Small intestine (tissue), 7 donors: ENCODE data around the gene CCDC141. TPM values are rescaled to one million over a fixed set of nuclear protein-coding genes. Genes with fewer than 3 reads are reported as not detected.
A peak's percentile ranks its signal among the peaks of the same experiment; 100 is the strongest.

ENCODE experiments used
- DNase-seq, 2 donors: peaks; one replicate each; pipeline versions ENCODE4 v3.0.0 to v3.0.0-alpha.2; 2013
- FAIRE-seq: peaks from 2 replicates; lab custom pipeline; 2012; peaks lifted over from hg19 to GRCh38; lab: Jason Lieb, UNC
- H3K27ac ChIP-seq, 3 donors: one replicate each; pipeline ENCODE4 v1.5.1; 2013; ENCODE audit warnings: low read length in 2 of 3, mild to moderate bottlenecking in 2 of 3, control low read depth in 1 of 3, inconsistent platforms in 1 of 3, low read depth in 1 of 3, moderate library complexity in 1 of 3
- H3K27me3 ChIP-seq, 3 donors: one replicate each; pipeline ENCODE4 v1.6.1; 2013; ENCODE audit warnings: low read length in 3 of 3, inconsistent platforms in 1 of 3; ENCODE audit not compliant: control insufficient read depth in 3 of 3, insufficient read depth in 3 of 3
- H3K36me3 ChIP-seq, 3 donors: one replicate each; pipeline ENCODE4 v1.6.1; 2013; ENCODE audit warnings: low read length in 3 of 3, inconsistent platforms in 1 of 3, low read depth in 1 of 3, mild to moderate bottlenecking in 1 of 3, moderate library complexity in 1 of 3; ENCODE audit not compliant: control insufficient read depth in 3 of 3, insufficient read depth in 2 of 3
- H3K4me1 ChIP-seq, 3 donors: one replicate each; pipeline ENCODE4 v1.6.1; 2013; ENCODE audit warnings: low read length in 2 of 3, inconsistent platforms in 1 of 3, low read depth in 1 of 3, mild to moderate bottlenecking in 1 of 3, moderate library complexity in 1 of 3; ENCODE audit not compliant: control insufficient read depth in 3 of 3, insufficient read depth in 2 of 3
- H3K4me3 ChIP-seq, 3 donors: one replicate each; pipeline ENCODE4 v1.5.1; 2013; ENCODE audit warnings: low read length in 3 of 3, control low read depth in 1 of 3, inconsistent platforms in 1 of 3, low read depth in 1 of 3, mild to moderate bottlenecking in 1 of 3, moderate library complexity in 1 of 3
- H3K9me3 ChIP-seq, 2 donors: one replicate each; pipeline ENCODE4 v1.6.1; 2013; ENCODE audit warnings: low read depth in 1 of 2, low read length in 1 of 2; ENCODE audit not compliant: control insufficient read depth in 2 of 2, insufficient read depth in 1 of 2
- WGBS, 3 donors: extraction: QIAGEN DNeasy Blood & Tissue Kit; methylation state at CpG; one replicate each; pipeline ENCODE4 v1.1.7; 2013; 5-methylcytosine and 5-hydroxymethylcytosine counted together
- polyA plus RNA-seq, 4 donors: library from polyadenylated mRNA; stranded (reverse) in 3 of 4; unstranded in 1 of 4; fragments of 200-250 nt in 3 of 4; fragments of 120-200 nt in 1 of 4; gene quantifications; one replicate each; pipeline versions ENCODE4 v1.2.1 to v1.2.3, GENCODE V29; 2013
- donor health status: healthy with polysubstance abuse.
- donor health status: control.
- donor health status: control.
- donor health status: Bipolar disorder and iron deficiency.
- donor health status: healthy.

Gene CCDC141
- polyA plus RNA-seq, 4 donors, result 0.27 to 2.5 (median 0.27) TPM; not detected in 1

- FAIRE-seq, result no peak
- no peaks in the 10 kb centered on the region for H3K4me1 ChIP-seq
Observed at GRCh38 chr2:178811045-178811444, 238.9 kb downstream of the CCDC141 start.

DNA sequence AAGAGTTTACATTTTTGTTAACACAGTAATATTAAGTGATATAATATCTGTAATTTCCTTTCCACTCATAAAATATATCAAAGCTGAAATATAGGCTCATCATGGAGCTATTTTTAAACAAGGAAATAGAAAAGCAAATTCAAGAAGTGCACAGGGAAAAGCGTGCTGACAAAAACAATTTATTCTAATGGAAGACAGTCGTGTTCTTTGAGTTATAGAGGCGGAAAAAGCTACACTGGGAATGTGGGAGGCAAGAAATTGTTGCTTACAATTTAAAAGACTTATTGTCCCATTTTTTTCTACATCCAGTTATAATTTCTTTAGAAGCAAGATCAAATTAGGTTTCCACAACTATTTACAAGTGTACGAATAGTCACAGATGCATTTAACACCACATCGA is 239.5 kb downstream of the CCDC141 start:
- no peaks in the 10 kb centered on the region for H3K9me3 ChIP-seq
- no peak overlapping the region for H3K27ac ChIP-seq
- no peaks in the 10 kb centered on the region for H3K27me3 ChIP-seq
- H3K4me3 ChIP-seq, result no peak overlapping the region
- H3K4me1 ChIP-seq, result no peaks in the 10 kb centered on the region
- 85 to 87% (median 86%) methylated on average over 5 of the region's 5 CpGs for WGBS, 3 donors
- no peak for DNase-seq
- no peak for FAIRE-seq
- no peaks in the 10 kb centered on the region for H3K36me3 ChIP-seq

More at GRCh38 chr2:178811045-178811444, 238.9 kb downstream of the CCDC141 start:
- H3K27me3 ChIP-seq, result no peaks in the 10 kb centered on the region
- no peak overlapping the region for H3K4me3 ChIP-seq
- H3K9me3 ChIP-seq, result no peaks in the 10 kb centered on the region
- no peak for DNase-seq
- H3K36me3 ChIP-seq, result no peaks in the 10 kb centered on the region
- 42 to 80% (median 46%) methylated on average over 2 of the region's 2 CpGs for WGBS, 3 donors
- no peak overlapping the region for H3K27ac ChIP-seq

DNA sequence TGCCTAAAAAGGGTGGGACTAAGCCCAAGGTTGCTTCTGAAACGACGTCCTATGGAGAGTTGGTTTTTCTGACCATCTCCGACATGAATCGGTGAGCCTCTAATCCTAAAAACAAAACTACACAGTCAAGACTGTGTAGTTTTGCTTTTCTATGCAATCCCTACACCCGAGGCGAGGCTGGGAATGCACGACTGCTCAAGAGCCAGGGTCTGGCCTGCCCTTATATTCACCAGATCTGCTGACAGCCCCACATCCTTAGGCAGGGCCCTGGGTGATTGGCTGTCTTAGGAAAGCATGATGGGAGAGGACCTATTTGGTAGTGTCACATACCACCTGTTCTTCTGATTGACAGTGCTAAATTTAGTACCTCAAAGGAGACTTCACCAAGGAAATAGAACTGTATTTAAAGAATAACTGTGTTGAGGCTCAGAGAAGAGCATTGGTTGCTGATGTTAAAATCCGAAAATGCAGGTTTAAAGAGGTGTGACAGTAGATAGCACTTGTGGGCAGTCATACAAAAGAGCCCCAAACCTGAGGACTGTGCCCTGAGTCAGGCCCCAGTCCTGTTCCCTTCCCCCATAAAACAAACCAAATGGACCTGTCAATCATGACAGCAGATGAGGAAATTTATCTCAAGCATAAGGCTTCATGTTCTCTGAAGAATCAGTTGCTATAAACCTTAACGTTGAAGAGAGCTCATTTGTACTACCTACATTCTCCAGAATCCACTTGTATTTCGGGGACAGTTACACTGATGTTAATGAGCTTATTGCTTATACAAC is 242.5 kb downstream of the CCDC141 start, which contains the start of gene TTN:
TTN (minus strand) TSS at position 197 of the 782 bp plus-strand sequence. CDS start 2,781 bp downstream, outside the sequence.
- no peak for FAIRE-seq
- Histone ChIP-seq H3K9me3 (no peaks in the 10 kb centered on the region), H3K27ac (no peak within 1 kb of the TSS), H3K4me1 (no peaks in the 10 kb centered on the region), H3K36me3 (no peaks in the 10 kb centered on the region), H3K27me3 (no peaks in the 10 kb centered on the region), H3K4me3 (no peak within 1 kb of the TSS)
- no peak for DNase-seq
- 83 to 89% (median 84%) methylated on average over 10 of the region's 10 CpGs for WGBS, 3 donors

DNA sequence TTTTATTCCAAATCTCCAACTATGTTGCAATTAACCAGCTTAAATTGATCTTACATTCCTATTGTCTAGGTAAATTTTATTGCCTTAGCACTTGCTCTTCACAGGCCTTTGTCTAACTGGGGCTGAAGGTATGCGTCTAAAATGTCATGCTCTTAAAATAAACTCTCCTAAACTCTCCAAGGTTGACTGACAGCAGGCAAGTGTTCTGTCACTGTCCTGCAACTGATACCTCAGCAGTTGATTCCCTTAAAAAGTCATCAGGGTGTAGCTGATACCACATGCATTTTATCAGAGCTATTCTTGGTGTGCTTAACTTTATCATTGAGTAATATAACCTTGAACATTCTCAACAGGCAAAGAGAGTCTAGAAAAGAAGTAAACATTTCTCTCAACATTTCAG is 243.4 kb downstream of the CCDC141 start:
- Histone ChIP-seq H3K9me3 (no peaks in the 10 kb centered on the region), H3K4me3 (no peak overlapping the region), H3K27me3 (no peaks in the 10 kb centered on the region), H3K4me1 (no peaks in the 10 kb centered on the region), H3K36me3 (no peaks in the 10 kb centered on the region), H3K27ac (no peak overlapping the region)
- no peak for DNase-seq
- WGBS, 3 donors, result 80 to 95% (median 83%) methylated on average over 1 of the region's 1 CpG
- no peak for FAIRE-seq

DNA sequence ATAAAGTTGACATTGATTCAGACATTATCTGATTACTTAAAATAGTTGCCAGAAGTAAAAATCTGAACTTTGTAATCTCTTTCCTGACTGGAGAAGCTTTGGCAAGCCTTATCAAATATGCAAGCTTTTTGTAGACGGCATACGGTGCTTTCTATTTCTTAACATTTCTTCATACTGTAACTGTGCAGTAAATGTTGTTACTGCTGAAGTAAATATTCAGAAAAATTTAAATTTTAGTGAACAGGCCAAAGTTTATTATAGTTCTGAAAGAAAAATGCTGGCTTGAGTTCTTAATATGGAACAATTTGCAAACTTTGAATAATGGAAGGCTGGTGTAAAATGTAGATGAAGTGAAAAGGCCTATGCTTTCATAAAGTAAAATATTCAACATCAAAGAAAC is 244.5 kb downstream of the CCDC141 start:
- H3K36me3 ChIP-seq, result no peaks in the 10 kb centered on the region
- WGBS, 3 donors, result 39 to 59% (median 58%) methylated on average over 2 of the region's 2 CpGs
- FAIRE-seq (no peak), DNase-seq (no peak)
- no peaks in the 10 kb centered on the region for H3K4me1 ChIP-seq
- no peaks in the 10 kb centered on the region for H3K27me3 ChIP-seq
- no peaks in the 10 kb centered on the region for H3K9me3 ChIP-seq
- no peak overlapping the region for H3K27ac ChIP-seq
- no peak overlapping the region for H3K4me3 ChIP-seq

DNA sequence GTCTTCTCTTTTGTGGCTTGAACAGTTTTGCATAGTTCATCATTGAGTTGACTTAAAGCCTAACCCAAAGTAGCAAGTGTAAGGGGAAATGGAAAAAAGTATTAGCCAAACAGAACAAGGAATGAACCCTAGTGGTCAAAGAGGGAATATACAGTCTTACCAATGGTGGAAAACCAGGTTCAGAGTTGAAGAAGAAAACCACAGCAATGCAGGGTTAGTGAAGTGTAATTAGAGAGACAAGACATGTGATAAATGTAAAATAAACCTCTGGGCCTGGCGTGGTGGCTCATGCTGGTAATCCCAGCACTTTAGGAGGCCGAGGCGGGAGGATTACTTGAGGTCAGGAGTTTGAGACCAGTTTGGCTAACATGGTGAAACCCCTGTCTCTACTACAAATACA is 245.1 kb downstream of the CCDC141 start:
- WGBS, 3 donors, result 74 to 88% (median 76%) methylated on average over 3 of the region's 3 CpGs
- FAIRE-seq, result no peak
- DNase-seq, result peak; percentile 10 to 15
- Histone ChIP-seq H3K36me3 (no peaks in the 10 kb centered on the region), H3K27ac (no peak overlapping the region), H3K9me3 (no peaks in the 10 kb centered on the region), H3K27me3 (no peaks in the 10 kb centered on the region), H3K4me1 (no peaks in the 10 kb centered on the region), H3K4me3 (no peak overlapping the region)

DNA sequence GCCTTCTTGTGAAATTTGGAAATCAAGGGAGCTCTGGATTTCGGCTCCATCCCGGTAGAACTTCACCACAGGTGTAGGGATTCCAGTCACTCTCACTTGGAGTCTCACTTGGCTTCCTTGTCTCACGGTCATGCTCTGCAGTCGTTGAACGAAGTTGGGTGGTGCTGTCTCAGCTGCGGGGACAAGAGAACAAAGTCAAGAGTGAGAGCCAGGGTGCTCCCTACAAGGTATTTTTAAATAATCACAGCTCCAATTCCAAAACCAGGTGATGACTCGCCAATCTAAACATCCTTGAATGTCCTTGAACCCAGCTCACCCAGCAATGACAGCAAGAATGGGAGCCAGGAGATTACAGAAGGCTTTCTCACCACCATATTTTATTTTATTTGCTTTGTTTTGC is 249.4 kb downstream of the CCDC141 start:
- WGBS, 3 donors, result 79 to 90% (median 83%) methylated on average over 7 of the region's 7 CpGs
- no peaks in the 10 kb centered on the region for H3K4me1 ChIP-seq
- H3K9me3 ChIP-seq, result no peaks in the 10 kb centered on the region
- no peak overlapping the region for H3K4me3 ChIP-seq
- H3K27me3 ChIP-seq, result no peaks in the 10 kb centered on the region
- H3K27ac ChIP-seq, result no peak overlapping the region
- H3K36me3 ChIP-seq, result no peaks in the 10 kb centered on the region
- DNase-seq, result no peak
- no peak for FAIRE-seq

GRCh38 chr2:178799305-178799704 is 250.6 kb downstream of the CCDC141 start:
- DNase-seq (no peak), FAIRE-seq (no peak)
- WGBS, 3 donors, result 90 to 93% (median 92%) methylated on average over 19 of the region's 19 CpGs
- H3K27ac ChIP-seq, result no peak overlapping the region
- H3K4me1 ChIP-seq, result no peaks in the 10 kb centered on the region
- no peak overlapping the region for H3K4me3 ChIP-seq
- no peaks in the 10 kb centered on the region for H3K9me3 ChIP-seq
- H3K27me3 ChIP-seq, result no peaks in the 10 kb centered on the region
- H3K36me3 ChIP-seq, result no peaks in the 10 kb centered on the region
